Activated CD8-positive, alpha-beta T cell treated with anti-CD3 and anti-CD28 coated beads, Interleukin-2, amount 10 ng/mL, durations not matched to agents 7 days and 5 days (primary cell): Measurements from ENCODE around the gene KPNA2. TPM values are rescaled to one million over a fixed set of nuclear protein-coding genes. Genes with fewer than 3 reads are reported as not detected.
"Not testable (repeated sequence)": the region's sequence is repeated elsewhere in the genome, so short reads cannot be mapped to it uniquely, and the experiment has no call there.

Experiments
- ATAC-seq: fragments of 150-1000 bp; cut with Tn5 transposase; one replicate; pipeline ENCODE4 v1.10.0; 2021; ENCODE audit warnings: moderate library complexity
- CTCF ChIA-PET: fragments of 350-600 bp; sonication (Branson Sonifier 250); formaldehyde crosslinking; loops from one replicate; lab custom pipeline; 2021; ENCODE audit warnings: antibody characterized with exemption; lab: Charles Lee
- POLR2A ChIA-PET: fragments of 350-600 bp; sonication (Branson Sonifier 250); formaldehyde crosslinking; loops from one replicate; lab custom pipeline; 2021; ENCODE audit warnings: antibody characterized with exemption; lab: Charles Lee
- DNase-seq: peaks from one replicate; pipeline ENCODE4 v3.0.0-alpha.2; 2020
- H3K27ac Mint-ChIP-seq: one replicate; pipeline ENCODE4 v1.8.0; 2021; ENCODE audit warnings: mild to moderate bottlenecking, mixed read lengths
- H3K27me3 Mint-ChIP-seq: one replicate; pipeline ENCODE4 v1.8.0; 2021; ENCODE audit warnings: low read depth, mixed read lengths
- H3K36me3 Mint-ChIP-seq: one replicate; pipeline ENCODE4 v1.8.0; 2021; ENCODE audit warnings: low read depth, mixed read lengths
- H3K4me1 Mint-ChIP-seq: one replicate; pipeline ENCODE4 v1.8.0; 2021; ENCODE audit warnings: low read depth, mixed read lengths
- H3K4me3 Mint-ChIP-seq: one replicate; pipeline ENCODE4 v1.8.0; 2021; ENCODE audit warnings: mild to moderate bottlenecking, mixed read lengths
- H3K9me3 Mint-ChIP-seq: one replicate; pipeline ENCODE4 v1.8.0; 2022; ENCODE audit warnings: mixed read lengths; ENCODE audit not compliant: insufficient read depth
- total RNA-seq, 2 experiments: library from RNA; stranded (reverse); gene quantifications; one replicate each; pipeline ENCODE4 v1.2.3, GENCODE V29; 2021

The KPNA2 gene
- total RNA-seq, 2 experiments from 2014 or later: 288 to 292 TPM

DNA sequence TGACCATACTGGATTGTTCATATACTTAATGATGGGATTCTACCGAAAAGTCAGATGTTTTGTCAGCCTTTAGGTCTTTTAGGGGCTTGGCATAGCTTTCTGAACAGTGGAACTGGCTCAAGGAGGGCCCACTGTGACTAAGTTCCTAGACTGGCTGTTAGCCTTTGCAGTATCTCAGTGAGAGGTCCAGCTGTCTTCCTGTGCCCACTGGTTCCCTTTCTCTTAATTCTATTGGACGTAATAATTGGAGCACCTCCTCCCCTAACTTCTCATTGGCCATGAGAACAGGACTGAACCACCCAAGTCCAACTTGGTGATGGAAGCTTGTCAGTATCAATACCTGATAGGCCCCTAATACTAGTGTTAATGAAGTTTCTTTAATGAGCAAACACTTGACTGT lies 13.5 kb downstream of the KPNA2 start:
- DNase-seq: no peak
- ChIA-PET POLR2A (interaction anchor here (0.6 kb wide), 1 partner anchor 173 kb away, joined by 3 read pairs; no protein-coding TSS in a partner anchor), CTCF (no interaction called here)
- H3K4me3 Mint-ChIP-seq: no peak overlapping the region
- no peaks in the 10 kb centered on the region for H3K9me3 Mint-ChIP-seq
- ATAC-seq: peak; percentile 12
- H3K27me3 Mint-ChIP-seq: no peaks in the 10 kb centered on the region
- H3K4me1 Mint-ChIP-seq: peaks cover 6% of the 10 kb centered on the region
- no peak overlapping the region for H3K27ac Mint-ChIP-seq
- peaks cover 45% of the 10 kb centered on the region for H3K36me3 Mint-ChIP-seq

- POLR2A ChIA-PET, CTCF ChIA-PET, H3K4me1 Mint-ChIP-seq, DNase-seq, H3K4me3 Mint-ChIP-seq, H3K27ac Mint-ChIP-seq, ATAC-seq, H3K27me3 Mint-ChIP-seq, H3K9me3 Mint-ChIP-seq: not testable (repeated sequence)
- peaks cover 36% of the 10 kb centered on the region for H3K36me3 Mint-ChIP-seq
These were observed 14.4 kb downstream of the KPNA2 start for GRCh38 chr17:68049812-68050437.

GRCh38 chr17:68051321-68052312 lies 16.1 kb downstream of the KPNA2 start:
- H3K4me3 Mint-ChIP-seq, CTCF ChIA-PET, H3K4me1 Mint-ChIP-seq, H3K27ac Mint-ChIP-seq, ATAC-seq, H3K27me3 Mint-ChIP-seq, H3K9me3 Mint-ChIP-seq, DNase-seq: not testable (repeated sequence)
- POLR2A ChIA-PET: interaction anchor here (0.6 kb wide), 1 partner anchor 16 kb away, joined by 3 read pairs; the partner anchor contains the start of gene KPNA2
- H3K36me3 Mint-ChIP-seq: peaks cover 24% of the 10 kb centered on the region

DNA sequence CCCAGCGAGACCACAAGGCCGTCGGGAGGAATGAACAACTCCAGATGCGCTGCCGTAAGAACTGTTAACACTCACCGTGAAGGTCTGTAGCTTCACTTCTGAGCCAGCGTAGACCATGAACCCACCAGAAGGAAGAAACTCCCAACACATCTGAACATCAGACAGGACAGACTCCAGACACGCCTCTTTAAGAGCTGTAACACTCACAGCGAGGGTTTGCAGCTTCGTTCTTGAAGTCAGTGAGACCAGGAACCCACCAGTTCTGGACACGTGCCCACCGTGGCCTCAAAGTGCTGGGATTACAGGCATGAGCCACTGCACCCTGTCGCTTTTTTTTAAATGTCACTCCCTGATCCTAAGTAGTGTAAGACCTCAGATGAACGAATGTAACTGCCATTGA lies 17.3 kb downstream of the KPNA2 start:
- peaks cover 13% of the 10 kb centered on the region for H3K36me3 Mint-ChIP-seq
- POLR2A ChIA-PET: interaction anchor here (1.0 kb wide), 2 partner anchors 14 to 16 kb away, joined by 3 read pairs; no protein-coding TSS in a partner anchor
- H3K27ac Mint-ChIP-seq: no peak overlapping the region
- CTCF ChIA-PET: interaction anchor here (1.6 kb wide), 1 partner anchor 41 kb away, joined by 3 read pairs; no protein-coding TSS in a partner anchor
- no peak overlapping the region for H3K4me3 Mint-ChIP-seq
- no peaks in the 10 kb centered on the region for H3K27me3 Mint-ChIP-seq
- DNase-seq: no peak
- peaks cover 15% of the 10 kb centered on the region for H3K4me1 Mint-ChIP-seq
- no peak for ATAC-seq
- no peaks in the 10 kb centered on the region for H3K9me3 Mint-ChIP-seq

- no peak for ATAC-seq
- ChIA-PET CTCF (interaction anchor here (1.2 to 1.6 kb wide), 2 partner anchors 42 to 120 kb away, joined by 3 read pairs; no protein-coding TSS in a partner anchor), POLR2A (interaction anchor here (1.0 kb wide), 2 partner anchors 14 to 17 kb away, joined by 3 read pairs; no protein-coding TSS in a partner anchor)
- H3K9me3 Mint-ChIP-seq: no peaks in the 10 kb centered on the region
- H3K4me3 Mint-ChIP-seq: no peak overlapping the region
- peaks cover 11% of the 10 kb centered on the region for H3K36me3 Mint-ChIP-seq
- peaks cover 15% of the 10 kb centered on the region for H3K4me1 Mint-ChIP-seq
- no peaks in the 10 kb centered on the region for H3K27me3 Mint-ChIP-seq
- H3K27ac Mint-ChIP-seq: no peak overlapping the region
- no peak for DNase-seq
These were observed 17.9 kb downstream of the KPNA2 start for GRCh38 chr17:68053231-68054013.

GRCh38 chr17:68054296-68054900 lies 18.9 kb downstream of the KPNA2 start:
- Mint-ChIP-seq H3K4me3 (no peak overlapping the region), H3K27me3 (peaks cover 3% of the 10 kb centered on the region), H3K9me3 (no peaks in the 10 kb centered on the region), H3K36me3 (peaks cover 4% of the 10 kb centered on the region), H3K27ac (no peak overlapping the region), H3K4me1 (peaks cover 15% of the 10 kb centered on the region)
- no peak for DNase-seq
- ChIA-PET POLR2A (no interaction called here), CTCF (interaction anchor here (1.2 to 1.6 kb wide), 2 partner anchors 43 to 119 kb away, joined by 3 read pairs; no protein-coding TSS in a partner anchor)
- no peak for ATAC-seq

DNA sequence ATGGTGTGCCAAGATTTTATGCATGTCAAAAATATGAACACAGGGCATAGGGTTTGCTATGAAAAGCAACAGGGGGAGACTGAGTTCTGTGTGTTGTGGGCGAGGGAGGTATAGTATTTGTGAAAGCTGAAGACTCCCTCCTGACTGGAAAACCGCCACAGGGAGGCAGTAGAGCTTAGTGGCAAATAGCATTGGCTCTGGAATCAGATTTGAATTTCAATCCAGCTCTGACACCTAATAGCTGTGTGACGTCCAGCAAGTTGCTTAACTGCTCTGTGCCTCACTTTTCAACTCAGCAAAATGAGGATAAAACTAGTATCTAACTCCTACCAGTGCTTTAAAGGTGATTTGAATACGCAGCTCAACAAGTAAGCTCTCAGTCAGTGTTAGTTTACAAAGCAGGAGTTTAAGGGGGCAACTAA lies 22.0 kb downstream of the KPNA2 start:
- H3K36me3 Mint-ChIP-seq: no peaks in the 10 kb centered on the region
- H3K4me3 Mint-ChIP-seq: no peak overlapping the region
- ATAC-seq (peak; percentile 86), DNase-seq (peak; percentile 67)
- CTCF ChIA-PET: interaction anchor here (0.7 to 3.1 kb wide), 14 partner anchors 10 to 410 kb away, joined by 3 to 30 read pairs (median 4); partner anchors contain the start of gene WIPI1
- H3K27me3 Mint-ChIP-seq: peaks cover 3% of the 10 kb centered on the region
- H3K27ac Mint-ChIP-seq: no peak overlapping the region
- no peaks in the 10 kb centered on the region for H3K9me3 Mint-ChIP-seq
- POLR2A ChIA-PET: no interaction called here
- H3K4me1 Mint-ChIP-seq: peaks cover 17% of the 10 kb centered on the region

GRCh38 chr17:68060336-68060735 lies 24.8 kb downstream of the KPNA2 start:
- H3K9me3 Mint-ChIP-seq: no peaks in the 10 kb centered on the region
- no peaks in the 10 kb centered on the region for H3K36me3 Mint-ChIP-seq
- no peak for DNase-seq
- no peak overlapping the region for H3K4me3 Mint-ChIP-seq
- peaks cover 5% of the 10 kb centered on the region for H3K27me3 Mint-ChIP-seq
- H3K27ac Mint-ChIP-seq: no peak overlapping the region
- ChIA-PET POLR2A (interaction anchor here (0.6 to 1.0 kb wide), 2 partner anchors 19 to 452 kb away, joined by 3 read pairs; no protein-coding TSS in a partner anchor), CTCF (interaction anchor here (0.6 to 1.7 kb wide), 4 partner anchors 82 to 376 kb away, joined by 3 to 5 read pairs (median 3); no protein-coding TSS in a partner anchor)
- H3K4me1 Mint-ChIP-seq: peaks cover 9% of the 10 kb centered on the region
- ATAC-seq: no peak

DNA sequence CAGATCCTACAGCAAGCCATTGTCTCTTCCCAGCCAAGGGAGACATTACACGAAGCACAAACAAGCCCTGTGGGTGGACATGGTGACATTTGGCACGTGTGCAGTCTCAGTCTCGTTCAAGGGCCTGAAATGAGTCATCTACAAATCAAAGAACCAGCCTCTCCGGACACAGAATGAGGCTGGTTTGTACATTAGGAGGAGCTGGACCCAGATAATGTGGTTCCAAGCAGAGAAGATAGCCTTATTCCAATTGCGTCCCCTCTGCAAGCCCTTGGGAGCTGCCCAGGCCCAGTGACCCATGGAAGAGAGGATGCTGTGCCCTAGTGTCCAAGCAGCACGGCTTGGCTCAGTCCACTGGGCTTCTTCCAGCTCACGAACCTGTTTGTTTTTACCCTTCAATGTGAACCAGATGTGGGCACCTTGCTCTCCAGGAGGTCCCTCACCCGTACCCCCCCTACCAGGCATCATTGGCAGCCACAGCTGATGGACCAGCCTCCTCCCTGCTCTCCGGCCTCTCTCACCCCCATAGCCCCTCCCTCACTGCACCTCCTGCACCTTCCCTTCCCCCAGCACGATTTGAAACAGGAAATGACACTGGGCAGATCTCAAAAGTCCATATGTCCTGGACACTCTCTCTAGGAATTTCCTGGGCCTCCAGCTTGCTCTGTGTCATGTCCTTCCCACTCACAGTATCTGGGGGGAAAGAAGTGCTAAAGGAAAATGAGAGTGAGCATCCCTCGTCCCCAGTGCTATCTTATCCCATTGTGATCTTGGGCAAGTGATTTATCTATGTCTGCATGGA lies 26.2 kb downstream of the KPNA2 start:
- peaks cover 9% of the 10 kb centered on the region for H3K4me1 Mint-ChIP-seq
- CTCF ChIA-PET: interaction anchor here (0.9 to 1.3 kb wide), 3 partner anchors 7 to 141 kb away, joined by 3 to 4 read pairs (median 4); no protein-coding TSS in a partner anchor
- ATAC-seq: no peak
- H3K36me3 Mint-ChIP-seq: no peaks in the 10 kb centered on the region
- H3K27me3 Mint-ChIP-seq: peaks cover 5% of the 10 kb centered on the region
- H3K9me3 Mint-ChIP-seq: no peaks in the 10 kb centered on the region
- POLR2A ChIA-PET: no interaction called here
- no peak overlapping the region for H3K4me3 Mint-ChIP-seq
- DNase-seq: no peak
- no peak overlapping the region for H3K27ac Mint-ChIP-seq

GRCh38 chr17:68065366-68065765 lies 29.8 kb downstream of the KPNA2 start:
- H3K4me3 Mint-ChIP-seq, H3K4me1 Mint-ChIP-seq, POLR2A ChIA-PET, H3K36me3 Mint-ChIP-seq, H3K9me3 Mint-ChIP-seq, DNase-seq, H3K27ac Mint-ChIP-seq, ATAC-seq, H3K27me3 Mint-ChIP-seq: not testable (repeated sequence)
- CTCF ChIA-PET: interaction anchor here (0.6 kb wide), 1 partner anchor 54 kb away, joined by 5 read pairs; no protein-coding TSS in a partner anchor
